GM12801 (cell line): ENCODE results near the gene DROSHA.

Experiments
- TF ChIP-seq, protein P1 (sequence below): IDR thresholded peaks from one replicate; pipeline ENCODE4 v1.5.1; 2011; ENCODE audit warnings: control low read depth; ENCODE audit not compliant: insufficient read length; ENCODE audit errors: extremely low read depth

The DROSHA gene

DNA sequence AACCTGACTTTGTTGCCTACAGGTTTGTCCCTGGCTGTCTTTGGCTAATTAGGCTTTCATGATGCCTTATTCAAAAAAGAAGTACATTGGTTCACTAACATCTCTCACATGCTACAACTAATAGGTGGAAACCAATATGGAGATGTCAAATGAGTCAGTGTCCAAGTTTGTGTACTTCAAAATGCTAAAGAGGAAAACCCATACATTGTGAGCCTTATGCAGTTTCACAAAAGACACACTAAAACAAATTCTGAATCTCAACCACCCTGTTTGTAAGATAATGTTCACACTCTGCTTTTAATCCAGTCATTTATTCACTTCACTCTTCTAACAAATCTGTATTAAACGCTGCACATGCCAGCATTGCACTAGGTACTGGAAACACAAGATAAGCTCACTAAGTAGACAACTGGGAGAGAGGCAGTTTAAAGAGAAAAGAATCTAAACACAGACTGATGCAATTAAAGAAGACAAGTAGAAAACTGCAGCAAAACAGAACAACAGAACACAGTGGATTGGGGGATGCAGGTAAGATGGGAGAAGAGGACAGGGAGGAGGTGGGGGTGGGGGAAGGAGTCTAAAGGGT is 104.1 kb downstream of the DROSHA start:
- TF ChIP-seq, protein P1, sequence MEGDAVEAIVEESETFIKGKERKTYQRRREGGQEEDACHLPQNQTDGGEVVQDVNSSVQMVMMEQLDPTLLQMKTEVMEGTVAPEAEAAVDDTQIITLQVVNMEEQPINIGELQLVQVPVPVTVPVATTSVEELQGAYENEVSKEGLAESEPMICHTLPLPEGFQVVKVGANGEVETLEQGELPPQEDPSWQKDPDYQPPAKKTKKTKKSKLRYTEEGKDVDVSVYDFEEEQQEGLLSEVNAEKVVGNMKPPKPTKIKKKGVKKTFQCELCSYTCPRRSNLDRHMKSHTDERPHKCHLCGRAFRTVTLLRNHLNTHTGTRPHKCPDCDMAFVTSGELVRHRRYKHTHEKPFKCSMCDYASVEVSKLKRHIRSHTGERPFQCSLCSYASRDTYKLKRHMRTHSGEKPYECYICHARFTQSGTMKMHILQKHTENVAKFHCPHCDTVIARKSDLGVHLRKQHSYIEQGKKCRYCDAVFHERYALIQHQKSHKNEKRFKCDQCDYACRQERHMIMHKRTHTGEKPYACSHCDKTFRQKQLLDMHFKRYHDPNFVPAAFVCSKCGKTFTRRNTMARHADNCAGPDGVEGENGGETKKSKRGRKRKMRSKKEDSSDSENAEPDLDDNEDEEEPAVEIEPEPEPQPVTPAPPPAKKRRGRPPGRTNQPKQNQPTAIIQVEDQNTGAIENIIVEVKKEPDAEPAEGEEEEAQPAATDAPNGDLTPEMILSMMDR = no peak

DNA sequence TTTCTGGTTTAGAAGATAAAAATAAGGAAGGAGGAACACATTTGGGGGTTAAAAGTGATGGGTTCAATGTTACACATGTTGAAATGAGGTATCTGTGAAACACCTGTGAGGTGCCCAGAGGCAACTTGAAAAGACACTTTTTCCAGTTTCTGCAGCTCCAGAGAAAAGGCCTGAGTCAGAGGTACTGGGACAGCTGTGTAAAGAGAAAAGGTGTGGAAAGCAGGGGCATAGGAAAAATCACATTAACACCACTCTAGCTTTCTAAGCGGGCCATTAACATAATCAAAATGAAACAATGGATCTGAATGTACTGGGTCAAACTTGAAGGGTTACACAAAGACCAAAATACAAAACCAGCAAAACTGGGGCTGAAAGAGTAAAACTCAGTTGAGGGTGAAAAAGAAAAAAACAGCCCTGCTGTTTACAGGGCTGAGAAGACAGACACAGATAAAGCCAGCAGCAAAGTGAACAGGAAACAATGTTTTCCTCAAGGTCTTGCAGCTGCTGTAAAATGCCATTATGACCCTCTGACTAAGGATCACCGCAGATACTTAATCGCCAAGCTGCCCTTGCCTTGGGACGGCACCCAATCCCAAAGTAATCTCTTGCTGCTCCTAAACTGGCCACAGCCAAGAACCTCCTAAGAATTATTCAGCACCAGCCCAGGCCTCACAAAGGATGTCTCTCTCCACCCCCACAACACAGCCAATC is 104.7 kb downstream of the DROSHA start:
- TF ChIP-seq, protein P1 = no peak

DNA sequence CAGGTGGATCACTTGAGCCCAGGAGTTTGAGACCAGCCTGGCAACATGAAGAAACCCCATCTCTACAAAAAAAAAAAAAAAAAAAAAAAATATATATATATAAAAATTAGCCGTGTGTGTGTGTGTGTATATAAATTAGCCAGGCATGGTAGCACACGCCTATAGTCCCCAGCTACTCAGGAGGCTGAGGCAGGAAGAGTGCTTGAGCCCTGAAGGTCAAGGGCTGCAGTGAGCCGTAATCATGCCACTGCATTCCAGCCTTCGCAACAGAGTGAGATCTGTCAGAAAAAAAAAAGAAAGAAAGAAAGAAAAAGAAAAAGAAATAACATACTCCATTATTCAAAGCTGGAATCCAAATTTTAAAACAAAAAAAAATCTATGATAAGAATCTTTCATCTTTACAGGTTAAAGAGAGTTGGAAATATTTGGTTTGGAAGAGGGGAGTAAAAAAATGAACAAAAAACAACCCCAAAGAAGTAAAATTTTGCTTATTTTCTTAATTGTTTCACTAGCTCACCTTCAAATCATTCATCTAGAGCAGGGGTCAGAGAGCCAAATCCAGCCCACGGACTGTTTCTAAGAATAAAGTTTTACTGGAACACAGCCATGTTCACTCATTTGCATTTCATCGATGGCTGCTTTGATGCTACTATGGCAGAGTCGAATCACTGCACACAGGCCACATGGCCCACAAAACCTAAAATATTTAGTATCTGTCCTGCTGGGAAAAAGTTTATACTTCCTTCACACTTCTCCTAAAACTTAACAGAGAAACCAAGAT is 109.9 kb downstream of the DROSHA start:
- TF ChIP-seq, protein P1 = no peak

DNA sequence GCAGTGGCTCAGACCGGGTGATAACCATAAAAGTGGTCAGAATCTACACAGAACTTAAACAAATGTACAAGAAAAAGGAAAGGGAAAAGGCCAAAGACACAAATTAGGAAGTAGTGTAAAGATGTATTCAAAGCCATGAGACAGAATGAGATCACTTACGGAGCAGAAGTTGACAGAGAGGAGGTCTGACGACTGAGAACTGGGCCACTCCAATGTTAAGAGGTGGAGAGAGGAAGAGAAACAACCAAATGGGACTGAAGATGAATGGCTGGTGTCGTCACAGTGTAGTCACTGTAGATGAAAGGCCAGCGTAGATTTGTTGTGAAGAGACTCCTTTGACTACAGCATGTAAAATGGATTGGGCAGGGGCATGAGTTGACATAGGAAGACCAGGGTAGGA is 114.4 kb downstream of the DROSHA start:
- TF ChIP-seq, protein P1 = no peak

DNA sequence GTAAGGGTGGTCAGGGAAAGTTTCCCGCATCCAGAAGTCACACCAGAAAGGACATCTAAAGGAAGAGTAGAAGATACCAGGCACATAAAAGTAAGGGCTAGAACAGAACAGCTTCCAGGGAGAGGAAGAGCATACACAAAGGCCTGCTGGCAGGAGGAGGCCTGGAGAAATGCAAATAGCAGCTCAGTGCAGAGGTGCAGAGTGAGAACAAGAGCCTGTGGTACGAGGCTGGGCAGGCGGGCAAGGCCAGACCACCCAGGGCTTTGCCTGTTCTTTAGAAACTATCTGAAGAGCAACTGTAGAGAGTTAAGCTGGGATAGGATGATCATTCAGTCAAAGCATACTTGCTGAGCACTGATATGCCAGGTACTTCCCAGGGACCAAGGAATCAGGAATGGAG is 115.3 kb downstream of the DROSHA start:
- TF ChIP-seq, protein P1 = no peak

DNA sequence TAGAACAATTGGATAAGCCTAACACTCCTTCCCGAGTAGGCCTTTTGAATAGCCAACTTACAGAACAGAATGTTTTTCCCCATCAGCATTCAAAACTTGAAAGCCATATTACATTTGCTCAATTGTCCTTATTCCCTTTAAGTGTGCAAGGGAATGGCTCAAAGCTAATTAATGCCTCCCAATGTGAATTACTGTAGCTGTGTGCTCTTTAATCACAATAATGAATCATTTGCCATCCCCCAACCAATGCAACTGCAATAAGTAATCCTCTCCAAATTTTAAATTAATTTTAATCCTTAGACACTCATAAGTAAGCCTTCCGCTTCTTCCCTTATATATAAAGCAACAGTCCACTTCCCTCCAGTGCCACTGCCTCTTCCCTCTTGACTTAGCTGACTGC is 115.9 kb downstream of the DROSHA start:
- TF ChIP-seq, protein P1 = no peak
